Tibial nerve (tissue), 4 donors: ENCODE data around the gene DAPK2.

Experiments used
- CTCF ChIP-seq, 5 experiments: fragments of 200-600 bp in 3 of 5; fragments of 450-650 bp in 2 of 5; sonication (generic) in 3 of 5; IDR thresholded peaks; one replicate each; pipeline ENCODE4 v1.5.1; 2016 to 2019; ENCODE audit warnings: antibody characterized with exemption in 5 of 5, mild to moderate bottlenecking in 3 of 5, moderate library complexity in 2 of 5
- EP300 ChIP-seq, 2 donors: sonication (generic); formaldehyde crosslinking; IDR thresholded peaks; one replicate each; pipeline ENCODE4 v1.6.1; 2017; ENCODE audit warnings: antibody characterized with exemption in 2 of 2, mild to moderate bottlenecking in 1 of 2
- POLR2A ChIP-seq, 2 donors: fragments of 450-650 bp; IDR thresholded peaks; one replicate each; pipeline ENCODE4 v1.6.1; 2017; ENCODE audit warnings: antibody characterized with exemption in 2 of 2, mild to moderate bottlenecking in 2 of 2, moderate library complexity in 2 of 2

DNA sequence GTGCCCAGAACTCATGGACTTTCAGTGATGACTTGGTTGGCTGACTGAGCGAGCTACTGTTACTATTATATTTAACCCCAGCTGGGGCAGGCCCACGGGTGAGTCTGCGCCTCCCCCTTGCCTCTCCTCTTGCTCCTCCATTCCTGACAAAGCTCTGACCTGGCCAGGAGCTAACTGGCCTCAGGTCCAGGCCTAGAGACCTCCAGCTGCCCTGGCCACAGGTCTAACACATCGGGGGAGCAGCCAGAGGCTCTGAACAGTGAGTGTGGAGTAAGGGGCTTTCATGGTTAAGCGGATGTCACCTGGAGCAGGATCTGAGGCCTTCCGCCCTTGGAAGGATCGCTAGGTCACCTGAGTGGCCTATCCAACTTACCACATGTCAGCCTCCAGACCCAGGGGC lies 116.3 kb downstream of the DAPK2 start:
- TF ChIP-seq CTCF (IDR thresholded peaks at IDR 0.05) (no peak), POLR2A (IDR thresholded peaks at IDR 0.05) (no peak), EP300 (IDR thresholded peaks at IDR 0.05) (no peak)
